ENCODE results near the gene CCHCR1.
"Not testable (repeated sequence)": the region's sequence is repeated elsewhere in the genome, so short reads cannot be mapped to it uniquely, and the experiment has no call there.

The CCHCR1 gene

DNA sequence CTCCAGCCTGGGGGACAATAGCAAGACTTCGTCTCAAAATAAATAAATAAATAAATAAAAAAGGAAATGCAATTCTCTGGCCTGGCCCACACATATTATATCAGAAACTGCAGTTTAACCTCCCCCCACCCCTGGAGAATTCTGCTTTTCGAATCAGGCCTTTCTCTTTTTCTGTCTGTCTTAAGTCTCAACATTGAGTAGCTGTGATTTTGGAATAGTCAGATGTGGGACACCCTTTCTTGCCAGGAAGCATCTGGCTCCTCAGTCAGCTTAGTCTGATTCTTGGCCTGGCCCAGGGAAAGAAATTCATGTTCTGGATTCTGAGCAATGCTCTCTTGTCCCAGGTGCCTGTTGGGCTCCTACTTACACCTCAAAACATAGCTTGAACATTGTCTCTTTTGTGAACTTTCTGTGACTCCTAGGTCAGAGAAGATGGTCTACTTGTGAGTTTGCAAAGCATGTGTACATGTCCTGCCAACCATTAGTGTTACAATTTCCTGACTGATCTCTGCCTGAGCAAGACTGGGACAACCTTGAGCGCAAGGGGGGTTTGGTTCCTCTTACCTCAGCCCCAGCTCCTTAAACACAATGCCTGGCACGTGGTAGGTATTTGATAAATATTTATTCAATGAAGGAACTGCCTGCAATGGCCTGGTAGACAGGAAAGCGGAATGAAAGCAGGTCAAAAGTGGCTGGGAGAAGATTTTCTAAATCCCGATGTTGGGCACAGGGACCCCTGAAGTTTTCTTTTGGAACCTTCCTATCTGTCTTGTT lies 36.6 kb upstream of the CCHCR1 start:
- TF ChIP-seq CTCF (IDR thresholded peaks at IDR 0.05; ENCODE audit: extremely low read depth, missing control alignments), result no peak
- DNase-seq (ENCODE audit: low spot score), result no peak

DNA sequence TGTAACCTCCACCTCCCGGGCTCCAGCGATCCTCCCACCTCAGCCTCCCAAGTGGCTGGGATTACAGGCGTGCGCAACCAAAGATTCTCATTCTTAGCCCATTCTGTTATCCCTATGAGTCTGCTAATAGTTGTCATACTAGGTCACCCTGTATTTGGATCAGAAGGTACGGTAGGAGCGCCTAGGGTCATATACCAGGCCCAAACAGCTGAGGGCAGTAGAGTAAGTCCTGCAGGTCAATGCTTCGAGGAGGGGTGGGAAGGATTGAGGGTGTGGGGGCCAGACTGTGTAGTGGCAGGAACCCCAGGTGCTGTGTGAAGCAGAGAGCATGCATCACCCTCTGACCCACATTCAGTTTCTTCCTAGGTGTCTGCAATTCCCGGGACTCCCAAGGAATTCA lies 35.6 kb upstream of the CCHCR1 start:
- no peak for DNase-seq (ENCODE audit: low spot score)
- TF ChIP-seq CTCF (IDR thresholded peaks at IDR 0.05; ENCODE audit: extremely low read depth, missing control alignments), result no peak

GRCh38 chr6:31192431-31193105 lies 35.0 kb upstream of the CCHCR1 start:
- peak; percentile 50 for TF ChIP-seq CTCF (IDR thresholded peaks at IDR 0.05; ENCODE audit: extremely low read depth, missing control alignments)
- peak; percentile 69 for DNase-seq (ENCODE audit: low spot score)

GRCh38 chr6:31190488-31190887 lies 32.9 kb upstream of the CCHCR1 start:
- no peak for DNase-seq (ENCODE audit: low spot score)
- TF ChIP-seq CTCF (IDR thresholded peaks at IDR 0.05; ENCODE audit: extremely low read depth, missing control alignments), result no peak

- DNase-seq (ENCODE audit: low spot score), result not testable (repeated sequence)
These were observed 31.6 kb upstream of the CCHCR1 start for GRCh38 chr6:31189223-31189622.

DNA sequence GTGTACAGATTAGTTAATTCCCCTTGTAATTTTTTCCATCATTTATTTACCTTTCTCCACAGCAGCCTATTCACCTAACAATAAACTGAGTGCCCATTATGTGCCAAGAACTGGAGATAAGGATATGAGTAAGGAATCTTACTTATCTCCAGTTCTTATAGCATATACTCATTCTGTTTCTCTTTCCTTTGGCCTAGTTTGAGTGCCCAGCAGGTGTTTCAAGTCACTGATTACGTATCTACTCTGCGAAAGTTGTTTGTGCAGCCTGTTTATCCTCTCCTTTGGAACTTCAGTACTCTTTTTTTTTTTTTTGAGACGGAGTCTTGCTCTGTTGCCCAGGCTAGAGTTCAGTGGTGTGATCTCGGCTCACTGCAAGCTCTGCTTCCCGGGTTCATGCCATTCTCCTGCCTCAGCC lies 30.2 kb upstream of the CCHCR1 start:
- TF ChIP-seq CTCF (IDR thresholded peaks at IDR 0.05; ENCODE audit: extremely low read depth, missing control alignments), result no peak
- DNase-seq (ENCODE audit: low spot score), result no peak

DNA sequence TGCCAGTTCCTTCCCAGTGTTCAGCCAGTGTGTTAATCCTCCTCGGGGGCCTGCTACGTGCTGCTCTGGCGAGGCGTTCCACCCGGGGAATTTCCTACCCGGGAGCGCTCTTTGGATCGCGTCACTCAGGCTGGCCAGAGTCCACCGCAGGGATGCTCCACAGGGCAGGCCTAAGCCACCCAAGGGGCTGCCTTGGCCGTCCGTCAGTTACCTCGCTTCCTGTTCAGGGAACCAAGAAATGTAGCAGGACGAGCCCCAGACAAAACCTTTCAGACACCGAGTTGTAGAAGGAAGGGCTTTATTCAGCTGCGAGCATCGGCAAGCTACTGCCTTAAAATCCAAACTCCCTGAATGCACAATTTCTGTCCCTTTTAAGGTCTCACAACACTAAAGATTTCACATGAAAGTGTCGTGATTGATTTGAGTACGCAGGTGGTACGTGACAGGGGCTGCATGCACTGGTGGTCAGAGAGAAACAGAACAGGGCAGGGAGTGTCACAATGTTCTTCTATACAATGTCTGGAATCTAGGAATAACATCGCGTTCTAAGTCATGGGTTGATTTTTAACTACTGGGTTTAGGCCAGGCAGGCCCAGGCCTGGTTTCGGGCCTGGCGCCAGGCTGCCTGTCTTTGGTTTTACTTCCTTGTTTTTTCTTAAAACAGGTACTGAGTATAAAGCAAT lies 28.6 kb upstream of the CCHCR1 start:
- TF ChIP-seq CTCF (IDR thresholded peaks at IDR 0.05; ENCODE audit: extremely low read depth, missing control alignments), result no peak
- no peak for DNase-seq (ENCODE audit: low spot score)

GRCh38 chr6:31185695-31186051 lies 28.1 kb upstream of the CCHCR1 start:
- DNase-seq (ENCODE audit: low spot score), result not testable (repeated sequence)

GRCh38 chr6:31183859-31184258 lies 26.3 kb upstream of the CCHCR1 start:
- DNase-seq (ENCODE audit: low spot score), result not testable (repeated sequence)

DNA sequence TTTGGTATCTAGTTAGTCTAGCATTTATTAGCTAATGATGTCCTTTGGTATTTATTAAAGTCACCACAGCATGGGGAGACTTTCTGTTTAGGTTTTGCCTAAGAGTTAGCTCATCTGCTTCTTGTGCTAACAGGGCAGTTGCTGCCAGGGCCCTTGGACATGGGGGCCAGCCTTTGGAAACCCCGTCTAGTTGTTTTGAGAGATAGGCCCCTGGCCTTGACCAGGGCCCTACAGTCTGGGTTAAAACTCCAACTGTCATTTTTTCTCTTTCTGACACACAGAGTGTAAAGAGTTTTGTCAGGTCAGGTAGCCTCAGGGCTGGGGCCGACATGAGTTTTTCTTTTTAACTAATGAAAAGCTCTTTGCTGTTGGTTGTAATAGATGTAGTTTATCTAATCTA lies 25.7 kb upstream of the CCHCR1 start:
- not testable (repeated sequence) for DNase-seq (ENCODE audit: low spot score)
